ENCODE results near the gene MYO1E. TPM values are rescaled to one million over a fixed set of nuclear protein-coding genes. Genes with fewer than 3 reads are reported as not detected.
A peak's percentile ranks its signal among the peaks of the same experiment; 100 is the strongest.

MYO1E gene
- total RNA-seq, 6 experiments from 2014 or later = 45.2 to 139 (median 68.9) TPM

DNA sequence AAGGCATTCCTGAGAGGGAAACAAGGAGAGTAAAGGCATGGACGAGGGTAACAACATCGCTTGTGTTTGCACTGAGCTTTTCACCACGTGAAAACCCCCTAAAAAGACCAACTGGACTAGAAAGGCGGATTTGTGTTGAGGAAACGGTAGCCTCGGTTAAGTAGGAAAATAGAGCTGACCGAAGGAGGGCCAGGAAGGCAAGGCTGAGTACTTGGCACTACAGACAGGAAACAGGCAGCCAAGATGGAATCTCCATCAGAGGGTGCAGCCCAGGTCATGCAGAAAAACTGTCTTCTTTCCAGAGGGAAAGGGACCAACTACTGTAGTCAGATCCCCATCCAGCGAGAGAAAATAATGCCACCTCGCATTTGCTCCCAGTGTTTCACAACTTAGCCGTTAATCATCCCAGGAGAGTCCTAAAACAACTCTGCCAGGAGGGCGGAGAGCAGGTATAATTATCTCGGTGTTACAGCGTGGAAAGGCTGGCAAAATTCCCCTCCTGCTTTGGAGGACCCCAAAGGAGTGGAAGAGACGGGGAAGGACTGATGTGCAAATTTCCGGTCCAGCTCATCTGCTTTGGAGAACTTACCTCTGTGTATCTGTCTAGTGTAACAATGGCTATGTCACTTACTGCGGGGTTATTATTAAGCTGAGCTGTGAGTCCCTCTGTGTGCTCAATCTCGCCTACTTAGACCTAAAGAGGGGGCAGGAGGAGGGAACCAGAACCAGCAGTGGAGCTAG, 77.2 kb downstream of the MYO1E start:
- peak in 3 of 4 donors; percentile 7 to 54 (median 50) for ATAC-seq
- TF ChIP-seq, protein P1, sequence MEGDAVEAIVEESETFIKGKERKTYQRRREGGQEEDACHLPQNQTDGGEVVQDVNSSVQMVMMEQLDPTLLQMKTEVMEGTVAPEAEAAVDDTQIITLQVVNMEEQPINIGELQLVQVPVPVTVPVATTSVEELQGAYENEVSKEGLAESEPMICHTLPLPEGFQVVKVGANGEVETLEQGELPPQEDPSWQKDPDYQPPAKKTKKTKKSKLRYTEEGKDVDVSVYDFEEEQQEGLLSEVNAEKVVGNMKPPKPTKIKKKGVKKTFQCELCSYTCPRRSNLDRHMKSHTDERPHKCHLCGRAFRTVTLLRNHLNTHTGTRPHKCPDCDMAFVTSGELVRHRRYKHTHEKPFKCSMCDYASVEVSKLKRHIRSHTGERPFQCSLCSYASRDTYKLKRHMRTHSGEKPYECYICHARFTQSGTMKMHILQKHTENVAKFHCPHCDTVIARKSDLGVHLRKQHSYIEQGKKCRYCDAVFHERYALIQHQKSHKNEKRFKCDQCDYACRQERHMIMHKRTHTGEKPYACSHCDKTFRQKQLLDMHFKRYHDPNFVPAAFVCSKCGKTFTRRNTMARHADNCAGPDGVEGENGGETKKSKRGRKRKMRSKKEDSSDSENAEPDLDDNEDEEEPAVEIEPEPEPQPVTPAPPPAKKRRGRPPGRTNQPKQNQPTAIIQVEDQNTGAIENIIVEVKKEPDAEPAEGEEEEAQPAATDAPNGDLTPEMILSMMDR (IDR thresholded peaks at IDR 0.05) = no peak
- no peak for TF ChIP-seq POLR2A (IDR thresholded peaks at IDR 0.05)
- Histone ChIP-seq H3K36me3 (no peaks in the 10 kb centered on the region), H3K27me3 (no peaks in the 10 kb centered on the region), H3K9me3 (no peaks in the 10 kb centered on the region), H3K27ac (no peak overlapping the region), H3K4me3 (no peak overlapping the region), H3K4me1 (peaks cover 0 to 11% (median 0%) of the 10 kb centered on the region in 4 donors)
- no peak for DNase-seq
- 64% methylated on average over 14 of the region's 17 CpGs for WGBS (ENCODE audit: insufficient coverage, low coverage, low lambda C conversion rate, missing lambda C conversion rate)
- intact Hi-C loops (cut with DNase I) = no loop called here

DNA sequence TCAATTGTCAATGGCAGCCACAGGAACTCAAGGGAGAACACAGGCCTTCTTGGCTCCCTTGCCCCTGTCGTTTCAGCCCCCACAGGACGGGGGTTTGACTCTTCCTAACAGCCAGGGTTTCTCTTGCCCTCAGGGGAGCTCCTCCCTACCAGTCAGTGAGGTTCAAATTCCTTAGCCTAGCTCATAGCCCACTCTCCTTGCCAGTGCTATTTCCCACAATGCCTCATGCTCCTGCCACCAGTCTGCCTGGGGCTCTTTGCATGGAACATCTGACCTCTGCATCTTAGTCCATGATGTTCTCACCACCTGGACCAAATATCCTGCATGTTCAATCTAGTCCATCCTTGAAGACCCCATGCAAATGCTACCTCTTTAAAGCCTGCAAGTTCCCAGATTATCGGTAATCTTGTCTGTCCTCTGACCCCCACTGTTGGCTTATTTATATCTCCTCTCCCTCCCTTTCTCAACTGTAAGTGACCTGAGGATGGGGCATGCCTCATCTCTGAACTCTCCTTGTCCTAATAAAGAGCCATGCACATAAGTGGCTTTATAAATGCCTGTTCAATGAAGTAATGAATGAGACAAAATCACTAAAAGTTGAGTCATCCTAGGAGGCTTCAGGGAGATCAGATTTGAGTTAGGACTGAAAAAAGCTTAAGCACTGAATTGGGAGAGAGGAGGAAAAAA, 78.0 kb downstream of the MYO1E start:
- intact Hi-C loops (cut with DNase I) = no loop called here

DNA sequence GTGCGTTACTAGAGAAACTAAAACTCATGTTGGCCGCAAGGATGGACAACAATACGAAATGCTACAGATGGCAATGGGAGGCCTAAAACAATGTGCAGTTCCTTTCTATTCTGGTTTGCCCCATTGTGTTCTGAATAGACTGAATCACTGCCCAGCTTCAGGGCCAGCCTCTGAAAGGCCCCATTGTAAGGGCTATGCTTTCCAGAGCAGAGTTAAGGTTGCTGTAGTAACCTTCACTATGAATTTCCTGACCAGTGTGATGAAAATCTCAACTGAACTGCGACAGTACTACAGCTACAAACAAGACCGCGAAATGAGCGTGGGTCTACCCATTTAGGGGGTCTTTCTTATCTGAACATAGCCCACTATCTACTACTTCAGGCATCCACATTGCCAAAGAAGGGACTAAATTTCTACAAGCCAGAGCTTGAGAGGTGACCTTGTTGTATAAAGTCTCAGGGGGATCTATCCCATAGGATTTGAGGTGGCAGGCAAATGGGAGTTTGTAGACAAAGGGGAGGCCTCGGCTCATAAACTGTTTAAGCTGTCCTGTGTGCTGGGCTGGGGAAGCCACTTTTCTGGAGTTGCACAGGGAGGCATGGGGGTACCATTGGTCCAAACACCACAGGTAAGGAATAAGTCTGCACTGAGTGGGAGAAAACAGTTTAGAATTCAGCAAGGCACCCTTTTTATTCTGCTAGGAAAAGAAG, 80.1 kb downstream of the MYO1E start:
- intact Hi-C loops (cut with DNase I) = no loop called here
- peaks cover 0 to 8% (median 2%) of the 10 kb centered on the region in 4 donors for H3K4me1 ChIP-seq
- WGBS (ENCODE audit: insufficient coverage, low coverage, low lambda C conversion rate, missing lambda C conversion rate) = 79% methylated on average over 7 of the region's 8 CpGs
- H3K27ac ChIP-seq = no peak overlapping the region
- H3K9me3 ChIP-seq = no peaks in the 10 kb centered on the region
- TF ChIP-seq, protein P1 (IDR thresholded peaks at IDR 0.05) = no peak
- H3K27me3 ChIP-seq = no peaks in the 10 kb centered on the region
- DNase-seq = no peak
- no peak overlapping the region for H3K4me3 ChIP-seq
- peak in 2 of 4 donors; percentile 12 to 20 for ATAC-seq
- no peaks in the 10 kb centered on the region for H3K36me3 ChIP-seq

More for the DNA sequence above, 78.0 kb downstream of the MYO1E start:
- H3K9me3 ChIP-seq = no peaks in the 10 kb centered on the region
- H3K4me3 ChIP-seq = no peak overlapping the region
- no peak for ATAC-seq
- no peak for TF ChIP-seq POLR2A (IDR thresholded peaks at IDR 0.05)
- TF ChIP-seq, protein P1 (IDR thresholded peaks at IDR 0.05) = no peak
- H3K4me1 ChIP-seq = peaks cover 0 to 9% (median 0%) of the 10 kb centered on the region in 4 donors
- DNase-seq = no peak
- 89% methylated on average over 3 of the region's 3 CpGs for WGBS (ENCODE audit: insufficient coverage, low coverage, low lambda C conversion rate, missing lambda C conversion rate)
- no peaks in the 10 kb centered on the region for H3K27me3 ChIP-seq
- no peak overlapping the region for H3K27ac ChIP-seq
- H3K36me3 ChIP-seq = no peaks in the 10 kb centered on the region

DNA sequence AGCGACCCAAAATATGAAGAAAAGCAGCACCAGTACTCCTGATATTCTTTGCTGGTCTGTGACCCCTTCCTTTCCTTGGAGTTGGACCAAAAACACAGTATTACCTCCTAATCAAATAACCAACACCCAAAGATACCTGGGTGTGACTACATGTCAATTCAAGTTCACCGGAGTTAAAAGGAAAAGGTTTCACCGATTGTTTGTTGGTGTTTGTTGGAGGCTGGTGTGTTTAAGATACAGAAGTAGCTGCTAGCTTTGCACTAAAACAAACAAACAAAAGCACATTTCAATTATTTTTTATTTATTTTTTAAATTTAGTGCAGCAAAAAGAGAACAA, 81.5 kb downstream of the MYO1E start:
- Histone ChIP-seq H3K36me3 (no peaks in the 10 kb centered on the region), H3K9me3 (no peaks in the 10 kb centered on the region), H3K27me3 (no peaks in the 10 kb centered on the region), H3K4me1 (peaks cover 0 to 8% (median 2%) of the 10 kb centered on the region in 4 donors), H3K4me3 (no peak overlapping the region), H3K27ac (no peak overlapping the region)
- no peak for TF ChIP-seq POLR2A (IDR thresholded peaks at IDR 0.05)
- TF ChIP-seq, protein P1 (IDR thresholded peaks at IDR 0.05) = no peak
- intact Hi-C loops (cut with DNase I) = no loop called here
- 42% methylated on average over 3 of the region's 3 CpGs for WGBS (ENCODE audit: insufficient coverage, low coverage, low lambda C conversion rate, missing lambda C conversion rate)
- DNase-seq = no peak
- no peak for ATAC-seq
